K562 (cell line): Measurements from ENCODE around the gene SULT2B1. TPM values are rescaled to one million over a fixed set of nuclear protein-coding genes. Genes with fewer than 3 reads are reported as not detected.

Experiments used
- ARID3A ChIP-seq: IDR thresholded peaks from 2 replicates; pipeline ENCODE4 v1.6.1; 2012; ENCODE audit warnings: low read depth, low read length, improper control_type of control experiment, borderline replicate concordance
- ARID3B ChIP-seq: fragments of 250-450 bp; sonication (Bioruptor Pico); IDR thresholded peaks from 2 replicates; pipeline ENCODE4 v1.4.0; 2020; ENCODE audit warnings: borderline replicate concordance
- BCOR ChIP-seq: fragments of 450-650 bp; IDR thresholded peaks from 2 replicates; pipeline ENCODE4 v1.6.1; 2016
- CXXC5 ChIP-seq: fragments of 250-450 bp; sonication (Bioruptor Pico); IDR thresholded peaks from 2 replicates; pipeline ENCODE4 v1.8.0; 2022; ENCODE audit warnings: inconsistent platforms, mild to moderate bottlenecking, moderate library complexity
- FOXK2 ChIP-seq, 2 experiments: fragments of 450-650 bp; IDR thresholded peaks in 1 of 2; conservative IDR thresholded peaks in 1 of 2; 2 replicates each; pipeline ENCODE4 v1.6.1; 2016; ENCODE audit warnings: low read depth in 2 of 2, mild to moderate bottlenecking in 1 of 2
- NFATC3 ChIP-seq: fragments of 450-650 bp; IDR thresholded peaks from 2 replicates; pipeline ENCODE4 v1.6.1; 2017; ENCODE audit warnings: mild to moderate bottlenecking
- NFXL1 ChIP-seq: fragments of 450-650 bp; formaldehyde crosslinking; IDR thresholded peaks from 2 replicates; pipeline ENCODE4 v1.4.0; 2021; ENCODE audit warnings: mild to moderate bottlenecking
- PRPF4 ChIP-seq: fragments of 200-400 bp; formaldehyde crosslinking; IDR thresholded peaks from one replicate; pipeline ENCODE4 v1.6.1; 2017; ENCODE audit warnings: low read length, low read depth, mild to moderate bottlenecking; ENCODE audit not compliant: insufficient read depth, poor library complexity, severe bottlenecking
- RBM22 ChIP-seq: fragments of 200-400 bp; formaldehyde crosslinking; IDR thresholded peaks from 2 replicates; pipeline ENCODE4 v1.6.1; 2018; ENCODE audit warnings: low read length, low read depth; ENCODE audit not compliant: poor library complexity, severe bottlenecking
- RFX5 ChIP-seq: IDR thresholded peaks from 2 replicates; pipeline ENCODE4 v1.6.1; 2011; ENCODE audit warnings: low read depth, mild to moderate bottlenecking, improper control_type of control experiment, low read length
- SNAPC5 ChIP-seq: fragments of 250-450 bp; sonication (Bioruptor Pico); IDR thresholded peaks from 2 replicates; pipeline ENCODE4 v1.8.0; 2021; ENCODE audit warnings: moderate library complexity, mild to moderate bottlenecking, inconsistent platforms
- TEAD4 ChIP-seq, 2 experiments: sonication (generic) in 1 of 2; formaldehyde crosslinking in 1 of 2; IDR thresholded peaks; 2 replicates each; pipeline versions ENCODE4 v1.6.1 to v1.8.0; 2012 to 2022; ENCODE audit warnings: borderline replicate concordance in 1 of 2, inconsistent platforms in 1 of 2, low read length in 1 of 2, mild to moderate bottlenecking in 1 of 2, missing genetic modification reagents in 1 of 2
- ZBTB11 ChIP-seq, 3 experiments: fragments of 200-800 bp in 1 of 3; fragments of 250-450 bp in 1 of 3; fragments of 450-650 bp in 1 of 3; sonication (Bioruptor Pico) in 1 of 3; sonication (Bioruptor generic) in 1 of 3; formaldehyde crosslinking in 1 of 3; IDR thresholded peaks; 2 replicates each; pipeline versions ENCODE4 v1.6.1 to v1.8.0; 2016 to 2022; ENCODE audit warnings: mild to moderate bottlenecking in 2 of 3, missing genetic modification characterization in 2 of 3, missing compliant biosample characterization in 1 of 3, moderate library complexity in 1 of 3
- ZNF277 ChIP-seq: fragments of 250-450 bp; sonication (Bioruptor Pico); IDR thresholded peaks from 2 replicates; pipeline ENCODE4 v1.8.0; 2022; ENCODE audit warnings: inconsistent platforms, mild to moderate bottlenecking, moderate library complexity, borderline replicate concordance
- ZNF511 ChIP-seq: sonication (generic); formaldehyde crosslinking; IDR thresholded peaks from 2 replicates; pipeline ENCODE4 v1.8.0; 2022; ENCODE audit warnings: mild to moderate bottlenecking, missing genetic modification reagents
- polyA plus RNA-seq, 8 experiments: library from polyadenylated mRNA; depleted of rRNA in 4 of 8; stranded (reverse) in 5 of 8; unstranded in 3 of 8; fragments of >200 nt; fragmentation: Nextera tagmentation in 2 of 8; fragmentation: Illumina TruSeq in 1 of 8; extraction: Ambion mirVana in 2 of 8; extraction: Trizol in 1 of 8; gene quantifications; 2 replicates each; pipeline versions ENCODE4 v1.2.1 to v1.2.3, GENCODE V29; 2011 to 2014; ENCODE audit warnings: inconsistent platforms in 1 of 8, missing spikeins in 1 of 8
- total RNA-seq, 7 experiments: library from RNA; depleted of rRNA in 6 of 7; stranded (reverse); fragments of >200 nt in 6 of 7; fragmentation: Illumina TruSeq in 2 of 7; extraction: Trizol in 2 of 7; gene quantifications; 2 replicates each; pipeline versions ENCODE4 v1.2.1 to v1.2.3, GENCODE V29; 2011 to 2021; ENCODE audit warnings: low replicate concordance in 1 of 7

SULT2B1 gene
- total and polyA plus RNA-seq, 9 of the 15 experiments (the other 6 are each of a cell fraction or from before 2014, with no cell fraction given): 0.09 to 0.62 (median 0.22) TPM; not detected in 2

- no peak for TF ChIP-seq ZNF511 (CRISPR knock-in tag)
- no peak for TF ChIP-seq CXXC5 (CRISPR knock-in tag)
- no peak for TF ChIP-seq NFXL1 (CRISPR knock-in tag)
- TF ChIP-seq RFX5: no peak
- peak; percentile 29; the same call in 1 of the 2 replicates for TF ChIP-seq TEAD4 (IDR thresholded peaks at IDR 0.05; ENCODE audit: low read length)
- TF ChIP-seq TEAD4 (CRISPR knock-in tag; IDR thresholded peaks at IDR 0.05; ENCODE audit: borderline replicate concordance): no peak
- TF ChIP-seq ARID3A: 0 out of 2 replicates have a peak, but pooled peaks have one; percentile 21
- no peak for TF ChIP-seq ARID3B
- peak in 1 of 2 experiments; percentile 34; a peak in 2 of 4 replicates for TF ChIP-seq FOXK2 (conservative IDR thresholded peaks at IDR 0.05 in 1 of 2, IDR thresholded peaks at IDR 0.05 in 1 of 2; ENCODE audit: low read depth in 2 of 2)
- peak; percentile 60; the same call in 1 of the 2 replicates for TF ChIP-seq BCOR
- no peak for TF ChIP-seq NFATC3
- TF ChIP-seq RBM22: no peak
- no peak for TF ChIP-seq PRPF4
- TF ChIP-seq ZNF277 (CRISPR knock-in tag): no peak
- TF ChIP-seq ZBTB11 (CRISPR knock-in tag; IDR thresholded peaks at IDR 0.05): no peak
- TF ChIP-seq SNAPC5 (CRISPR knock-in tag): no peak
Measured at GRCh38 chr19:48506138-48506733, 45.7 kb upstream of the SULT2B1 start (continued).
